NK-92 treated with Interleukin-12 subunit alpha and Interleukin-12 subunit beta, amount 100 ng/mL, for 24 hours (cell line): ENCODE measurements around the gene STON2.
A peak's percentile ranks its signal among the peaks of the same experiment; 100 is the strongest.
"Not testable (repeated sequence)": the region's sequence is repeated elsewhere in the genome, so short reads cannot be mapped to it uniquely, and the experiment has no call there.

ENCODE experiments used
- DNase-seq: peaks from one replicate; lab custom pipeline; 2025; lab: John Stamatoyannopoulos, UW

Gene STON2

DNA sequence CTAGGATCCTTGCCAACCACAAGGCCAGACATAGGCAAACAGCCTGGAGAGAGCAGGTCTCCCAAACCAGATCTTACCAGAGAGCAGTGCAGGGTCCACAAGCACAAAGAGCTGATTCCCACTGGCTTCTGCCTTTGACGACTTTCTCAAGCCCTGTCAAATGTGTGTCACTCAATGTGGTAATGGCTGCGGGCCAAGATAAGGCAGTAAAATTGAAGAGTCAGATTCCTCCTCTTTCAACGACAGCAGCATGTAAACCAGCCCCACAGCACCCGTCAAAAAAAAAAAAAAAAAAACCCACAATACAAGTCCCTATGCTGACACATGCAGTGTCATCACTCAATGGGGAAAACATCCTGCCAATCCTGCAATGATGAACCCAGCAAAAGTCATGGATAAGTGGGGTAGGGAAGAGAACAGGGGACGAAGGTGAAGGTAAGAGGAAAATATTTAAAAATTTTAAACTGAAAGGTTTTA is at the start of gene STON2:
STON2 (minus strand) TSS at position 123 of the 477 bp plus-strand sequence. CDS start 1,942 bp downstream, outside the sequence.
- DNase-seq: peak; percentile 46

DNA sequence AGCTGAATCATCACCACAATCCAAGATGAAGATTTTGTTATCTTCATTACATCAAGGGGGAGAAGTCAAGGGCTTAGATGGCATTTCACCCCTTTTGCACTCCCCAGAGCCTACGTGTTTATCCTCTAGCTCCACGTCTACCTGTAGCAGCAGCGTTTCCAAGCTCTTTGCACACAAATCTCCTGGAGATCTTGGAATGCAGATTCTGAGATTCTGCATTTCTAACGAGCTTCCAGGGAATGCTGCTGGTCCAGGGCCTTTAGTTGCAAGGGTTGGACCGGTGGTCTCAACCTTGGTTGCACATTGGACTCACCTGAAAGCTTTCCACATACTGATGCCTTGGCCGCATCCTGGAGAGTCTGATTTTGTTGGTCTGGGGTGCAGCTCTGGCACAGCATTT is 49.5 kb upstream of the STON2 start:
- no peak for DNase-seq

DNA sequence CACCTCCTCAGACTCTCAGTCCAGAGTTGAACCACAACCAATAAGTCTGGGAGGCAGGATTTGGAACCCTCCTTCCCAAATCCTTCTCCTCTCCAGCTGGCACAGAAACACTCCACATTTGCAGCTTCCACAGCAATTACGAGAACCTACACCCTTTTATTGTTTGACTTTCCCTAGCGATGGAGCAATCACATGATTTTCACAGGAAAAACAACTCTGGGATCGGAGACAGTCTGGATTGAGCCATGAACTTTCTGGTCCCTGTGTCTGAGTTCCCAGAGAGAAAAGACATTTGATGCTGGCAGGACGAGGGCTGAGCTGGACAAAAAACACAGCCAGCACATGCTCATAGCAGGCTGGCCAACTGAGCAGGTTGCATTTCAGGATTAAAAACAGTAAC is 49.0 kb upstream of the STON2 start:
- DNase-seq: no peak

GRCh38 chr14:81447021-81447764 is 47.1 kb upstream of the STON2 start:
- no peak for DNase-seq

- DNase-seq: no peak
These were observed 46.3 kb upstream of the STON2 start for GRCh38 chr14:81446279-81447007.

DNA sequence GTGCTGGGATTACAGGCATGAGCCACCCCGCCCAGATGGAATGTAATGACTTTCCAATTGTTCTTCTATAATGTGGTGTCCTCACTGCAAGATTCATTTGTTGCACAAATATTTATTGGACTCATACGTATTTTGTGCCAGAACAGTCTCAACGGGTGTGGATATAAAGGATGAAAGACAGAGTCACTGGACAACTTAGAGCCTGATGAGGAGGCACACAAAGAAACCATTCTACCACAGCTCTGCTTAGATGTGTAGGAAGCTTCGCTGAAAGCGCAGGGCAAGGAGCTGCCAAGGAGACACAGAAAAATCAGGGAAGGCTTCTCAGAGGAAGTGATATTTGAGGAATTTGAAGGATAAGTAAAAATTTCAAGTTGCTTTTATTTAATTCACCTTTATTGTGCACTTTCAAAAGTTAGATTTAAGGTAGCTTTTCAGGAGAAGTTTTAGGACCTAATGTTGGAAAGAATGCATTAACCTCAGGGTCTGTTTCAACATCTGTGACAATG is 41.6 kb upstream of the STON2 start:
- DNase-seq: no peak

GRCh38 chr14:81440041-81440440 is 39.9 kb upstream of the STON2 start:
- no peak for DNase-seq

- DNase-seq: no peak
These were observed 37.1 kb upstream of the STON2 start for GRCh38 chr14:81437244-81437643.

- DNase-seq: no peak
These were observed 36.4 kb upstream of the STON2 start for GRCh38 chr14:81436296-81437138.

DNA sequence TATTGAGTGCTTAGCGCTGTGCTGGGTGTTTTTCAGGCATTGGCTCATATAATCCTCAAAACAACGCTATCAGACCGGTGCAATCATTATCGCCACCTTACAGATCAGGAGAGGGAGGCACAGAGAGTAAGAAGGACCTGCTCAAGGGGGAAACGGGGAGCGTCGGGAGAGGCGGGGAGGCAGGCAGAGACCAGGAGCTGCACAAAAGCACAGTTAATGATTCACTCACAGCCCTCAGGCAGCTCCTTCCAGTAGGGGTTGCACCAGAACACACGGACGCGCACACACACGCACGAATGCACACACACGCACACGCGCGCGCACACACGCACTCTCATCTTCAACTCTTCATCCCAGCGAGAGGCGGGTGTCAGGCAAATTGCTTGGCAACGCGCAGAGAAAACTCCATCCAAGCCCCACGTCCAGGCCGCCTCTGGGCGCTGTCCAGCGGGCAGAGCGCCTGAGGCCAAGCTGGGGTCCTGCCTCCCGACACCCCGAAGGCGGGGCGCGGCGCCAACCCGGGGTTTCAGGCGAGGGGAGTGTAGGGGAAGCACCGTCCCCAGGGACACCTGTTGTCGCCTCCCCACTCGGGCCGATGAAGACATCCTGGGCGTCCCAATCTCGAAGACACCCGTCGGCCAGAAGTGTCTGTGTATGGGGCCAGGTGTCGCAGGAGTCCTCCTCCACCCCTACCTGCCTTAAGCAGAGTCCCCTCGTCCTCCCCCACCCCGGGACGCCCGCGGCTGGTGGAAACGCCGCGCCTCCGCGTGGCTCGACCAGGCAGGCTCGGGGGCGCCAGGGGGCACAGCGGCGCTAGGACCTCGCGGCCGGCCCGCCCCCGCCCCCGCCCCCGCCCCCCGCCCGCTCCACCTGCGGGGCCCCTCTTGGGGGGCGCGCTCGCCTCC is 35.5 kb upstream of the STON2 start:
- DNase-seq: no peak

- no peak for DNase-seq
These were observed 34.9 kb upstream of the STON2 start for GRCh38 chr14:81435048-81435390.

DNA sequence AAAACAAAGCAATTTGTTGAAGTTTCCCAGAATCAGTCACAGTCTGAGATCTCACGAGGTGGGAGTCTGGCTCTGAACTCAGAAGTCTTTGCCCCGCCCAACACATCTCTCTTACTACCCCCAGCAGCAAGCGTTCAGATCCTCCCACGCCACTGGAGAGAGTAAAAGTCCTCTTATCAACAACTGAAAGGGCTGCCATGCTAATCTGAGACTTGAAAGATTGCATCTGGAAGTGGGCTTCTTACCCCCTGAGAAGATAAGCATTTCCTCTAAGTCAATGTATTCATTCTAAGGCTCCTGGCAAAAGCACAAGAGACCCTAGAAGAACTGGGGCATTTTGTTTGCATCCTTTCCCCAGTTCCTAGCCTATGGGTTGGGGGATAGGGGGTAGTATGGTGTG is 34.1 kb upstream of the STON2 start:
- no peak for DNase-seq

DNA sequence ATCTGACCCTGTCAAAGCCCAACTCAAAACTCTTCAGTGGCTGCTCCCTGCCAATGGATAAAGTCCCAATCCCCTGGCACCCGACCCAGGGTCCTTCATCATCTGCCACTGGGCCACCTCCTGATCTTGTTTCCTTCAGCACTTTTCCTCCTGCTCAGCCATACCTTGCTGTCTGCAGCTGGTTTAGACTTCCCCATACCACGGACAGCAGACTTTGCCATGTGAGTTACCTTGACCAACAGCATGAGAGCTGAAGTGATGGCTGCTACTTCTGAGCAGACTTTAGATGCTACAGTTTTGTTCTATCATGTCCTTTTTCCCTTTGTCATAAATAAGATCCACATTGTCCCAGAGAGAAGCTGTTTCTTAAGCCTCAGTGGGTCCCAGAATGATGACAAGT is 33.3 kb upstream of the STON2 start:
- DNase-seq: no peak

GRCh38 chr14:81432219-81432661 is 32.1 kb upstream of the STON2 start:
- no peak for DNase-seq

DNA sequence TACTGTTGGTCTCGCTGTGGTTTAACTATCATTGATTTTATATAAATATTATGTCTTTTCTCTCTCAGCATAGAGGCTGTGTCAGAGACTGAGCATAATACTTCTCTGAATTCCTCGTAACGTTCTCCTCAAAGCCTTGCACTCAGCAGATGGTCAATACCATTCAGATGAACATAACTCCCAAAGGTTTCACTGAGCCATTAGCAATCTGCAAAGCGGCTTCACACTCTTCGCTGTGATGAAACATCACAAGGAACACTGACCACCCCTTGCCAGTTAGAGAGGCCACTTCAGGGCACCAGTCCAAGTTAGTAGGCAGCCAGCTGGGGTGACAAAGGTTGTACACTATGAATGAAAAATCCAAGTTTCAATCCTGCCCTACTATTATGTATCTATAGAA is 30.1 kb upstream of the STON2 start:
- DNase-seq: no peak

DNA sequence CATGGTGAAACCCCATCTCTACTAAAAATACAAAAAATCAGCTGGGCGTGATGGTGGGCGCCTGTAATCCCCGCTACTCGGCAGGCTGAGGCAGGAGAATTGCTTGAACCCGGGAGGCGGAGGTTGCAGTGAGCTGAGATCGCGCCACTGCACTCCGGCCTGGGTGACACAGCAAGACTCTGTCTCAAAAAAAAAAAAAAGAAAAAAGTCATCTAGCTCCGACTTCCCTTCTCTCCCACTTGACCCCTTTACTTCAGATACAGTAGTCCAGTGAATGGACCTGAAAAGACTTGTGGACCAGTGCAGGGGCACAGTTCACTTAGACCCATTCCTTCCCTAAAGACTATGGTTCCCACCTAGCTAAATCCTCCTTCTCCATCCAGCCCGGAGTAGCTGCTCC is 29.6 kb upstream of the STON2 start:
- not testable (repeated sequence) for DNase-seq

- DNase-seq: no peak
These were observed 28.9 kb upstream of the STON2 start for GRCh38 chr14:81429028-81429427.

DNA sequence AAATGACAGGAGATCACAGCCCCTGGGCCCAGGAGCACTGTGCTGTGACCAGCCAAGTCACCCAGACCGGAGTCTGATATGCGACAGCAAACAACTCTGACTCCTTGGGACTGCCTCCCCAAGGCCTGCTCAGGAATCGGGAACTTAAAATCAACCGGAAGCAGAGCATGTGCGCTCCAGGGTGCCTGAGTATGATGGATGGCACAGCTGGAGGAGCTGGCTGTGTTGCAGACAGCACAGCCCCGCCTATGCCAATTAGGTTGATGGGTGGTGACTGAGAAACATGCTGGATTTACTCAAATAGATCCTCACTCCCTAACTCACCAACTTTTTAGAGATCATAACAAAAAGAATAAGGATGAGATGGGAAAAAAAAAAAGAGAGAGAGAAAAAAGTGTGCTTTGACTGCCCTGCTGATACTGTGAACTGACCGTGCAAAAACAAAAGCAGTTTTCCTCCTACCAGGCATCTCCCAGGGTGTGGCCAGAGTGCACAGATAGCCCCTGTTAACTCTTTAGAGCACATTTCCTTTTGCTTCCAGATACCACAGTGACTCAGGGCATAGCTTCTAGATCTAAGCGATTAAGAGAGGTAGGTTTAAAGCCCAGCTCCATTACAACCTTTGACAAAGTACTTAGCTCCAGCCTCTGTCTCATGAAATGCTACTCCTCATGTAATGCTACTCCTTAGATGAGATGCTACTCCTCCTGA is 27.4 kb upstream of the STON2 start:
- no peak for DNase-seq

DNA sequence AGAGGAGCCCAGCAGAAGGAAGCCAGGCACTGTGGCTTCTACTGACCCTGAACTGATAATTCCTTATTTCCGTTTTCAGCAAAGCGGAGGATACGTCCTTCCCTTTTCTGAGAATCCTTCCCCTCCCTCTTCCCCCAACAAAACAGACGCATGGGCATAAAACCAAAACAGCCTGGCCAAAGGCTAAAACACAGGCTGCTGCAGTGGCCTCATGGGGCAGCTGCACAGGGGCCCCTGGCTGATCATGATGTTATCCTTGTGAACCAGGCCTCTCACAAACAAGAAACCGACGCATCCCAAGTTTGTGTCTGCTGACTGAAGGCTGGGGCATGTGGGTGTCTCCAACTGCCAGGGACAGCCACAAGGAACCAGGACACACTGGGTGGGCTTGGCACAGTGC is 23.4 kb upstream of the STON2 start:
- no peak for DNase-seq

- DNase-seq: no peak
These were observed 18.1 kb upstream of the STON2 start for GRCh38 chr14:81418057-81418790.
